Duodenal mucosa (tissue), 2 donors: ENCODE data around the gene KIAA0586.
"Not testable (repeated sequence)": the region's sequence is repeated elsewhere in the genome, so short reads cannot be mapped to it uniquely, and the experiment has no call there.

ENCODE experiments used
- H3K27ac ChIP-seq: one replicate; pipeline ENCODE4 v1.7.0; 2013; ENCODE audit warnings: low read depth, low read length
- H3K27me3 ChIP-seq, 2 donors: one replicate each; pipeline ENCODE4 v1.7.0; 2013; ENCODE audit warnings: low read length in 2 of 2, control low read depth in 1 of 2; ENCODE audit not compliant: insufficient read depth in 2 of 2, control insufficient read depth in 1 of 2
- H3K36me3 ChIP-seq, 2 donors: one replicate each; pipeline ENCODE4 v1.7.0; 2013; ENCODE audit warnings: low read length in 2 of 2, control low read depth in 1 of 2; ENCODE audit not compliant: insufficient read depth in 2 of 2, control insufficient read depth in 1 of 2
- H3K4me1 ChIP-seq, 2 donors: one replicate each; pipeline ENCODE4 v1.7.0; 2013; ENCODE audit warnings: low read length in 2 of 2, control low read depth in 1 of 2; ENCODE audit not compliant: insufficient read depth in 2 of 2, control insufficient read depth in 1 of 2
- H3K4me3 ChIP-seq, 2 donors: one replicate each; pipeline ENCODE4 v1.7.0; 2013; ENCODE audit warnings: low read length in 2 of 2, low read depth in 1 of 2
- H3K9ac ChIP-seq, 2 donors: one replicate each; pipeline ENCODE4 v1.7.0; 2013; ENCODE audit warnings: low read length in 2 of 2, low read depth in 1 of 2
- H3K9me3 ChIP-seq, 2 donors: one replicate each; pipeline ENCODE4 v1.7.0; 2013; ENCODE audit warnings: low read length in 2 of 2, control low read depth in 1 of 2; ENCODE audit not compliant: control insufficient read depth in 1 of 2

The KIAA0586 gene

DNA sequence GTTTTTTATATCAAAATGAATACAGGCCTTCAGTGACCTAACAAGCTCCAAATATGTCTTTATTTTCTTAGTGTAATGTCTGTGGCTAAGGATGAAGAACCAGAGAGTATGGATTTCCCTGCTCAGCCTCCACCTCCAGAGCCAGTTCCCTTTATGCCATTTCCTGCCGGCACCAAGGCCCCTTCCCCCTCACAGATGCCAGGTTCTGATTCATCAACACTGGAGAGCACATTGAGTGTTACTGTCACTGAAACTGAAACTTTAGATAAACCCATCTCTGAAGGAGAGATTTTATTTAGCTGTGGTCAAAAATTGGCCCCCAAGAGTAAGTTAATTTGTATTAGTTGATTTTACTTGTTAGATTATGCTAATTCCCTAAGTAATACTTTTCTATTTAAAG is 61.0 kb downstream of the KIAA0586 start:
- H3K4me3 ChIP-seq: no peak overlapping the region
- H3K4me1 ChIP-seq: no peaks in the 10 kb centered on the region
- H3K9ac ChIP-seq: no peak overlapping the region
- H3K27ac ChIP-seq: no peak overlapping the region
- peaks cover 0 to 33% of the 10 kb centered on the region in 2 donors for H3K36me3 ChIP-seq
- H3K9me3 ChIP-seq: no peaks in the 10 kb centered on the region
- H3K27me3 ChIP-seq: no peaks in the 10 kb centered on the region

- Histone ChIP-seq H3K27ac (no peak overlapping the region), H3K9me3 (no peaks in the 10 kb centered on the region), H3K4me1 (no peaks in the 10 kb centered on the region), H3K36me3 (peaks cover 0 to 25% of the 10 kb centered on the region in 2 donors), H3K27me3 (no peaks in the 10 kb centered on the region), H3K4me3 (no peak overlapping the region), H3K9ac (no peak overlapping the region)
These were observed 64.1 kb downstream of the KIAA0586 start for GRCh38 chr14:58491593-58491992.

DNA sequence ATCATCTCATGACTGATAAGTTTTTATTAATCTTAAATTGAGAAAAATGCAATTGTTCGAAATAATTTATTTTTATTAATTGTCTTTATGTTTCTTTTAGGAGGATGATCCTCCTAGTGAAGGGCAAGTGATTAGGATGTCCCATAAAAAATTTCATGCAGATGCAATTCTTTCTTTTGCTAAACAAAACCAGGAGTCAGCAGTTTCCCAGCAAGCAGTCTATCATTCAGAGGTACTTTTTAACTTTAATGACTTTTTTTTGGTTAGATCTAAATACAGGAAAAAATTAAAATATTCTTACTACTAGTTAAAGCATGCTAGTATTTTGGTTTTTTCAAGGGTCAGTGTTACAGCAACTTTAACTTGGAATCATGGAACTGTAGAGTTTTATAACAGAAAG is 64.5 kb downstream of the KIAA0586 start:
- Histone ChIP-seq H3K9me3 (no peaks in the 10 kb centered on the region), H3K9ac (no peak overlapping the region), H3K27ac (no peak overlapping the region), H3K27me3 (no peaks in the 10 kb centered on the region), H3K4me1 (no peaks in the 10 kb centered on the region), H3K36me3 (peaks cover 0 to 23% of the 10 kb centered on the region in 2 donors), H3K4me3 (no peak overlapping the region)

- H3K4me1 ChIP-seq: no peaks in the 10 kb centered on the region
- H3K27ac ChIP-seq: no peak overlapping the region
- H3K36me3 ChIP-seq: no peaks in the 10 kb centered on the region
- no peak overlapping the region for H3K4me3 ChIP-seq
- H3K9ac ChIP-seq: no peak overlapping the region
- H3K9me3 ChIP-seq: no peaks in the 10 kb centered on the region
- H3K27me3 ChIP-seq: no peaks in the 10 kb centered on the region
These were observed 73.8 kb downstream of the KIAA0586 start for GRCh38 chr14:58501214-58501816.

DNA sequence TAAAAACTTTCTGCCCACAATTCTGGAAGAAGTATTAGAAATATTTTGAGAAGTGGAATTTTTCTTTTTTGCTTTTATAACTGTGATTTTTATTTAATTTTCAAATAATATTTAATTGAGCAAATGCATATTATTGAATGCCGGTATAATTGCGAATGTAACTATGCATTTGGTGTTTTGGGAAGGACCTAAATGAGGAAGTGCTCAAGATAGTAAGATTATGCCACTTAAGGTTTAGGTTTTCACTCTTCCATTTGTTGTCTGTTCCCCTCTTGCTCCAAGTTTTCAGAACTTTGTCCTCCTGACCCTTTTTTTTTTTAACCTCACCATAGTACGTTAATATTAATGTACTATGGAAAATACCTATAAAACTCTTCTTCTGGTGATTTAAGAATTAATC is 85.8 kb downstream of the KIAA0586 start:
- Histone ChIP-seq H3K9me3 (peaks cover 0 to 6% of the 10 kb centered on the region in 2 donors), H3K4me1 (no peaks in the 10 kb centered on the region), H3K9ac (no peak overlapping the region), H3K36me3 (peaks cover 4 to 11% of the 10 kb centered on the region in 2 donors), H3K4me3 (no peak overlapping the region), H3K27ac (no peak overlapping the region), H3K27me3 (no peaks in the 10 kb centered on the region)

DNA sequence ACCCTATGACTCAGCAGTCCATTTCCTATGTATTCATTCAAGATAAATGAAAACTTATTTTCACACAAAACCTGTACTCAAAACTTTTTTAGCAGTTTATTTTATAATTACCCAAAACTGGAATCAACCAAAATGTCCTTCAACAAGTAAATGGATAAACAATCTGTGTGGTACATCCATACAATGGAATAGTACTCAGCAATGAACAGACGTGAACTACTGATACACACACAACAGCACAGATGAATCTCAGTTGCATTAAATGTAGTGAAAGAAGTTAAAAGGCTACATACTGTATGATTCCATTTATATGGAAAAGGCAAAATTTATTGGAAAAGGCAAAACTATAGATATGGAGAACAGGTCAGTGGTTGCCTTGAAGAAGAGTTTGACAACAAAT is 90.1 kb downstream of the KIAA0586 start:
- H3K4me3 ChIP-seq: no peak overlapping the region
- no peak overlapping the region for H3K9ac ChIP-seq

DNA sequence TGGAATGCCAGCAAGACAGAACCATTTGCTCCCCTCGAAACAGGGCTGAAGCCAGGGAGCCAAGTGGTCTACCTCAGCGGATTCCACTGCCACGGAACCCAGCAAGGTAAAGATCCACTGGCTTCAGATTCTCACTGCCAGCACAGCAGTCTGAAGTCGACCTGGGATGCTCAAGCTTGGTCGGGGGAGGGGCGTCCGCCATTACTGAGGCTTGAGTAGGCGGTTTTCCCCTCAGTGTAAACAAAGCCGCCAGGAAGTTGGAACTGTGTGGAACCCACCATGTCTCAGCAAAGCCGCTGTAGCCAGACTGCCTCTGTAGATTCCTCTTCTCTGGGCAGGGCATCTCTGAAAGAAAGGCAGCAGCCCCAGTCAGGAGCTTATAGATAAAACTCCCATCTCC is 98.2 kb downstream of the KIAA0586 start:
- H3K36me3 ChIP-seq, H3K4me3 ChIP-seq, H3K9ac ChIP-seq, H3K27me3 ChIP-seq, H3K27ac ChIP-seq, H3K9me3 ChIP-seq, H3K4me1 ChIP-seq: not testable (repeated sequence)

More for the DNA sequence above, 90.1 kb downstream of the KIAA0586 start:
- peaks cover 0 to 6% of the 10 kb centered on the region in 2 donors for H3K9me3 ChIP-seq
- peaks cover 9 to 12% of the 10 kb centered on the region in 2 donors for H3K36me3 ChIP-seq
- H3K4me1 ChIP-seq: no peaks in the 10 kb centered on the region
- no peak overlapping the region for H3K27ac ChIP-seq
- no peaks in the 10 kb centered on the region for H3K27me3 ChIP-seq

- H3K9ac ChIP-seq: no peak overlapping the region
- no peaks in the 10 kb centered on the region for H3K36me3 ChIP-seq
- no peak overlapping the region for H3K4me3 ChIP-seq
- no peaks in the 10 kb centered on the region for H3K9me3 ChIP-seq
- no peaks in the 10 kb centered on the region for H3K27me3 ChIP-seq
- H3K27ac ChIP-seq: no peak overlapping the region
- no peaks in the 10 kb centered on the region for H3K4me1 ChIP-seq
These were observed 105.9 kb downstream of the KIAA0586 start for GRCh38 chr14:58533446-58533845.

- no peak overlapping the region for H3K4me3 ChIP-seq
- no peaks in the 10 kb centered on the region for H3K36me3 ChIP-seq
- no peaks in the 10 kb centered on the region for H3K9me3 ChIP-seq
- H3K9ac ChIP-seq: no peak overlapping the region
- H3K27ac ChIP-seq: no peak overlapping the region
- no peaks in the 10 kb centered on the region for H3K27me3 ChIP-seq
- H3K4me1 ChIP-seq: no peaks in the 10 kb centered on the region
These were observed 107.5 kb downstream of the KIAA0586 start for GRCh38 chr14:58535044-58535443.

DNA sequence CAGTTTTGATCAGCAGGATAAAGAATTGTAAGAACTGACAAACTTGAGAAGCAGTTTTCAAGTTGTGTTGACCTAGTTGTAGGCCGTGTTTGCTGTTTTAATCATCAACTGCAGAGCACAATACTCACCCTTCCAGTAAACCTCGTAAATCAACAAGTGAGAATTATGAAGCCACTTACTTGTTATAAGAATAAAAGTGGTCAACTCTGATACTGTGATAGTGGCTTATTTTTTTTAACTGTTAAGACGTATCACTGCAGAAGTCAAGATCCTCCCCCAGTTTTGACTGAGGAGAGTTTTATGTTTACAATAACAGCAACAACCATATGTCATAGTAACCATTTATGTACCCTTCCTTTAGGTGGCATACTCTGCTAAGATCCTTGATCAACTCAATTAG is 109.5 kb downstream of the KIAA0586 start:
- no peaks in the 10 kb centered on the region for H3K27me3 ChIP-seq
- no peaks in the 10 kb centered on the region for H3K9me3 ChIP-seq
- H3K4me3 ChIP-seq: no peak overlapping the region
- H3K36me3 ChIP-seq: no peaks in the 10 kb centered on the region
- no peak overlapping the region for H3K27ac ChIP-seq
- H3K9ac ChIP-seq: no peak overlapping the region
- no peaks in the 10 kb centered on the region for H3K4me1 ChIP-seq
